ENCODE data around the gene HIVEP3.

The HIVEP3 gene

DNA sequence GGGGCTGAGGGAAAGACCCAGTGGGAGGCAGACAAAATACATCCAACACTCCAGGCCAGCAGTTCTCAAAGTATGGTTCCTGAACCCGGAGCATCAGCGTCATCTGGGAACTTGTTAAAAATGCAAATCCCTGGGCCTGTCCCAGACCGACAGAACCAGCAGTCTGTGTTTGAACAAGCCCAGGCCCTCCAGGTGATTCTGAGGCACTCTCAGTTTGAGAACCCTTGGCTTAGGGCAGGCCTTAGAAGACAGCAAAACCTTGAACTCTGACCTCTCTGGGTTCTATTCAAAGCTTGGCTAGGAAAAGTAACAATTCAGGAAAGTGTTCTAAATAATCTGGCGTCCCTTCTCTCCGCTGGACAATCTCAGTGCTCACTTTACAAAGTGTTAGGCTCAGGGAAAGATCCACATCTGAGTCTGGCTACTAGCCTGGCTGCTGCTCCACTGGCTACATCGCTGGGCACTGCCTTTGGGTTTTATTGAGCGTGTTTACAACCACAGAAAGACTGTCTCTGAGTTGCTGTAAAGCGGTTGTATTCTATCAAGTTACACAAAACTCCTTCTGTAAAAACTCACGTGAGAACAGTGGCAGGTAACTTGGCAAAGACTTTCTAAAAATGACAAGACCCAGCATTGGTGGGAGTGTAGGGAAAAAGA lies 166.1 kb downstream of the HIVEP3 start:
- no peak for DNase-seq
- in situ Hi-C loops (cut with MboI; ENCODE audit: low pct_unique_long_range_greater_than_20kb, low sequenced_read_pairs) = no loop called here

DNA sequence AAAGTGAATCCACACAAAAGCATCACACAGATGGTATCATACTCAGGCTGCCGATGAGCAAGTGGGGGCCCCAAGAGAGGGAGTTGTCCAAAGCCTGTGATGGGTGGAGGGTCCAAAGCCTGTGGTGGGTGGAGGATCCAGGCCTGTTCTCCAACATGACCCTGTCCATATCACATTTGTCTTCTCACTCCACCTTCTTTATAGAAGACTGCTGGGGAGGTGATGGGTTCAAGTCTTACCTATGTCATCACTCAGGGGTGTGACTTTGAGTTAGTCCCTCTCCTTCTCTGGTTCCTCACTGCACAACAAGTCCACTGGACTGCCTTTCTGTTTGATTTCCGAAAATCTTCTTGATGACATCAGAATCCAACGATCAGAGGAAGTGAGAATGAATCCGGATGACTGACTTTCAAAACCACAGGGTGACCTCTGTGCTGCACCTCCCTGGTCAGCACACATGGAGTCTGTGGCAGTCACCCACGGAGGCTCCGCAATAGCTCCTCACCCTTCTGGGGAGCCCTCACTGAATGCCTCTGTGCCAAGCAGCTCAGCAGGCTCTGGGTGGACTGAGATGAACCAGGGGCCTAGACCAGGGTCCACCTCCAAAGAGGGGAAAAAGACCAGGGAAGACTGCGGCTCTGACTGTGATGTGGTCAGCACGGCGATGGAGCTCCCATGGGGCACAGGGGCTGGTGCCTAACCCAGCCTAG lies 166.8 kb downstream of the HIVEP3 start:
- DNase-seq = peak; percentile 34
- in situ Hi-C loops (cut with MboI; ENCODE audit: low pct_unique_long_range_greater_than_20kb, low sequenced_read_pairs) = no loop called here

DNA sequence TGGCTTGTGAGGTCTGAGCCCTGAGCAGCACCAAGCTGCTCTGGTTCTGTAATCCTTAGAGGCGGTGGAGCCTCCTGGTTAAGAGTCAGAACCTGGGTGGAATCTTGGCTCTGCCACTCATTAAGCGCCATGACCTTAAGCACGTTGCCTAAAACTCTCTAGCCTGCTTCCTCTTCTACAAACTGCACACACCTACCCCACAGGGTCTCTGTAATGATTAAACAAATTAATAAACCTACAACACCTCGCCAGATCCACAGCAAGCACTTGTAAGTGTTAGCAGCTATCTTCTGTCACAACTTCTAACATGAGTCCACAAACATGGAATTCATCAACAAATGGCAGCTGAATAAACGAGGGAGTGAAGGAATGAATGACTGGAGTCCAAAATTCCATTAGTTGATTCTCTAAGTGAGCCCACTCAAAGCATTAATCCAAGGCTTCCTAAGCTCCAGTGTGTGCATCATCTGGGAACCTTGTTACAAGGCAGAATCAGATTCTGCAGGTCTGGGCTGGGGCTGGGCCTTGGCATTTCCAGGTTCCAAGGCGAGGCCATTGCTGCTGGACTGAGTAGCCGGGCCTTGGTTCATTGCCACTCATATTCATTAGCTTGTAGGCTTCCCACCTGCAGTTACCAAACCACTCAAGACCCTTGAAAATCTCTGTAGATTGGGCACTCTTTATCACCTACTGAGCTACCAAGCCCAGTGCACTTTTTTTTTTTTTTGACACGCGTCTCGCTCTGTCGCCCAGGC lies 168.6 kb downstream of the HIVEP3 start:
- DNase-seq = no peak
- in situ Hi-C loops (cut with MboI; ENCODE audit: low pct_unique_long_range_greater_than_20kb, low sequenced_read_pairs) = no loop called here

GRCh38 chr1:41745022-41745421 lies 173.7 kb downstream of the HIVEP3 start:
- in situ Hi-C loops (cut with MboI; ENCODE audit: low pct_unique_long_range_greater_than_20kb, low sequenced_read_pairs) = no loop called here

GRCh38 chr1:41743366-41743765 lies 175.4 kb downstream of the HIVEP3 start:
- DNase-seq = no peak
- in situ Hi-C loops (cut with MboI; ENCODE audit: low pct_unique_long_range_greater_than_20kb, low sequenced_read_pairs) = no loop called here

More at GRCh38 chr1:41745022-41745421, 173.7 kb downstream of the HIVEP3 start:
- DNase-seq = no peak

DNA sequence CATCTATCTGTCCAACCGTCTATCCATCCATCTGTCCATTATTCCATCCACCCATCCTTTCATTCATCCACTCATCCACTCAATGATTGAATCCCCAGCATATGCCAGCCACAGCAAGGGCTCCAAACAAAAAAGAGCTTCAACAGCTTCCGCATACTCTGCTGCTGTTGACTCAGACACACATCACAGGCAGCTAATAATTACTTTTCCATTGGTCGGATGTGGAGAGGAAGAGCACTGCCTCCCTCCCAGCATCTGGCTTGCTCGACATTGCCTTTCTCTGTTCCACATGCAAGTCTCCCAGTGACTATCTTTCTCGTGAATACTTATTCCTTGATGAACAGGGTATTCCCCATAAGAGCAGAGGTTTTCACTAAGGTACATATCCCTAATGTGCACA lies 176.5 kb downstream of the HIVEP3 start:
- in situ Hi-C loops (cut with MboI; ENCODE audit: low pct_unique_long_range_greater_than_20kb, low sequenced_read_pairs) = no loop called here
- DNase-seq = no peak

DNA sequence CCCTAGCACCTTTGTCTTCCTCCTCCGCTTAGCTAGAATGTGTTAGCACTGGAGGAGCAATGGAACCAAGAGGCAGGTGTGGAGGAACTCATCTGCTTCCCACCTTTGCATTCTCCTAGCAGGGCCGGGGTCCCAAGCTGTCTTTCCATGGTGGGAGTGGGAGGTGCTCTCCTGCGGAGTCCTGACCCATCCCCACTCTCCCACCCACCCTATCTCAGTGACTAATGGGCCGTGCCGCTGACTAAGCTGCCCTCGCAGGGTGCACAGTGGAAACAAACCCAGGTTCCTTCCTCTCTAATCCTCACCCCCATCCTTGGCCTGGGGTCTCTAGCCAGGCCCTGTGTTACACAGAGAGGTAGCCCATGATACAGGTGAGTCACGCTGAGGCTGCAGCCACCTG lies 177.5 kb downstream of the HIVEP3 start:
- in situ Hi-C loops (cut with MboI; ENCODE audit: low pct_unique_long_range_greater_than_20kb, low sequenced_read_pairs) = no loop called here
- no peak for DNase-seq

GRCh38 chr1:41740630-41741239 lies 178.0 kb downstream of the HIVEP3 start:
- in situ Hi-C loops (cut with MboI; ENCODE audit: low pct_unique_long_range_greater_than_20kb, low sequenced_read_pairs) = no loop called here
- peak; percentile 57 for DNase-seq

- in situ Hi-C loops (cut with MboI; ENCODE audit: low pct_unique_long_range_greater_than_20kb, low sequenced_read_pairs) = no loop called here
- DNase-seq = no peak
Observed at GRCh38 chr1:41740058-41740457, 178.7 kb downstream of the HIVEP3 start.

DNA sequence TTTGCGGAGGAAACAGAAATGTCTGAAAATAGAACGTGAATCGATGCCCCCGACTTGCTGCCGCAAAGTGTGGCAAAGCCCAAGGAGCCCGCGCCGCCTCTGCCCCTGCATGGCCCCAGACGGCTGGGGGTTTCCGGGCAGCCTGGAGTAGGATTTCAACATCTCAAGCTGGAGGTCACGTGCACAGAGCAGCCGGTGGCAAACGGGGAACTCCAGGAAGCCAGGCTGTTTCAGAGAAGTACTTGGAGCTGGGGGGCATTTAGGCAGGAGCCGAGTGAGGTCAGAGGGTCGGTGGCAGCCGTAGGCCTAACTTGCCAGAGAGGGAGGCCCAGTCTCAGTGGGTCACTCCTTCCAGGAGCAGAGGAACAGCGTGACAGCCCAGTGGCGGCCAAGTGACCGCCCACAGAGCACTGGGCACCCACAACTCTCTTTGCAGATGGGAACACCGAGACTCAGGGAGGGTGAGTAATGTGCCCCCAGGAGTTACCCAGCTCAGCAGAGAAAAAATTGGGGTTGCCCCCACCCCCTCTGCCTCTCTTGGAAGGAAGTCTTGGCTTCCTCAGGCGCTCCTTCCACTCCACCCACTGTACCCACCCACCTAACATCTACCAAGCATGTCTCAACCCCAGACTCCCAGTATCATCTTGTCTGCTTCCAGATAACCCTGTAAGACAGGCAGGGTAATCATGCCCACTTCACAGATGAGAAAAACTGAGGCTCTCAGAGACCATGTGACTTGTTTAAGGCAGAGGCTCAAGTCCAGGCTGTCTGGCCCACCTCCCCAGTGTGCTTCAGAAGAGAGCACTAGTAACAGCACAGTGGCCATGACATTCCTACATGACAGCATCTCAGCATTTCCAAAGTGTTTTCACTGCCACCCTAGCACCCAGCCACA lies 179.4 kb downstream of the HIVEP3 start:
- in situ Hi-C loops (cut with MboI; ENCODE audit: low pct_unique_long_range_greater_than_20kb, low sequenced_read_pairs) = no loop called here
- peak; percentile 95 for DNase-seq

GRCh38 chr1:41738475-41738874 lies 180.2 kb downstream of the HIVEP3 start:
- in situ Hi-C loops (cut with MboI; ENCODE audit: low pct_unique_long_range_greater_than_20kb, low sequenced_read_pairs) = no loop called here
- no peak for DNase-seq

DNA sequence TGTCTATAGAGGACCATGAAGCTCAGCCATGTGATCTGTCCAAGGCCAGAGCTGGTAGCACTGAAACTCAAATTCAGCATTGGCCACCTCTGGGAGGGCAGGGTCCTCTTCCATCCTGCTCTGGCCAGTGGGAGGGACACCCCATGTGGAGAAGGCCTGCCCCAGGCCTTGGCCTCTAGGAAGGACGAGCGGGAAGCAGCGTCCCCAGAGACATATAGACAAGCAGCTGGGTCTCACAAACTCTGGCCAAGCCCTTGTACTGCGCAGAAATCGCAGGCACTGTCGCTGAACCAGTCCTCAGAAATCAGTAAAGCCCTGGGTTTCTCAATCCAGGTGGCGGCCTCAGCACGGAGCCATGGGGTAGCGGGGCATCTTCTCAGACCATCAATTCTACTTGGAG lies 180.7 kb downstream of the HIVEP3 start:
- no peak for DNase-seq
- in situ Hi-C loops (cut with MboI; ENCODE audit: low pct_unique_long_range_greater_than_20kb, low sequenced_read_pairs) = no loop called here

- in situ Hi-C loops (cut with MboI; ENCODE audit: low pct_unique_long_range_greater_than_20kb, low sequenced_read_pairs) = no loop called here
- DNase-seq = no peak
Observed at GRCh38 chr1:41735631-41736260, 183.0 kb downstream of the HIVEP3 start.

DNA sequence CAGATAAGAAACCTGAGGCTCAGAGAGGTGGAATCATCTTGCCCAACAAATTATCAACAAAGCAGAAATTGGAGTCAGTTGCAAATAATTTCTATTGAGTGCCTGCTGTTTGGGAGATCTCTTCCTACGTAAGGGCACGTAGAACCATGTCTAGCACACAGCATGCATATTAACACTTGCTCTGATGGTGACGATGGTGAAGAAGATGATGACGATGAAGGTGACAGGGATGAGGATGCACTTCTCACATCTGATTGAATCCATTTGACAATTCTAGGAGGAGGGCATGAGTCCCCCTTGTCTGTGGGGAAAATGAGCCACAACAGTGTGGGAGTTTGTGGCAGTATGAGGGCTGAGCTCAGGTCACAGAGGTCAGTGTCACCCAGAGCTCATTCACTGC lies 183.6 kb downstream of the HIVEP3 start:
- no peak for DNase-seq
- in situ Hi-C loops (cut with MboI; ENCODE audit: low pct_unique_long_range_greater_than_20kb, low sequenced_read_pairs) = no loop called here

DNA sequence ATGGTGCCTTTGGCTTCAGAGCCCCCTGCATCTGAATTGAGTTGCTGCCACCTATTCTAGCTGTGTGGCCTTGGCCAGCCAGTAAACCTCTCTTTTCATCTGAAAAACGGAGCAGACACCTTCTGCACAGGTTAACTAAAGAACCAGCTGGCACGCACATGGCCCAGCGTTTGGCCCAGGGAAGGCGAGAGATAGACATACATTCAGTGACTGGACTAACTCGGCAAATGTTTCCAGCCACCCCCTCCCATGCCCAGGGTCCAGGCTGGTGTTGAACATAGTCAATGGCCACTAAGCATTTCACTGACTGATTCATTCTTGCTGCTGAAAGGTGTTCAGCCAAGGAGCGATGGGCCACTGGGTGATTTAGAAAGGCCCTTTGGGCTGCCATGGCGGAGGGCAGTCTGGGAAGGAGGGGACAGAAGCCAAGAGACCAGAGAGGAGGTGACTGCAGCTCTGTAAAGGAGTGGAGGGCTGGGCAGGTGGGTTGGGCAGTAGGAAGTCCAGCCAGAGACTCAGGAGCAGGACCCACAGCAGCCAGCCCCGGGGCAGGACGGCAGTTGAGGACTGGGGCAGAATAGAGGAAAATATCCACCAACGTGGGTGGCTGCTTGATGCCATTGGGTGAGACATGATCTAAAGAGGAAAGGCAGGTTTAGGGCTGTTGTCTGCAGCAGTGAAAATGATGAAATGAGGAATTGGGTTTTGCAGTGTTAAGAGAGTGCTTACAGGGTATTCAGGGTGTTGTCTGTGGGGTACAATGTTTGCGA lies 184.3 kb downstream of the HIVEP3 start:
- in situ Hi-C loops (cut with MboI; ENCODE audit: low pct_unique_long_range_greater_than_20kb, low sequenced_read_pairs) = no loop called here
- DNase-seq = no peak

GRCh38 chr1:41733725-41734124 lies 185.0 kb downstream of the HIVEP3 start:
- in situ Hi-C loops (cut with MboI; ENCODE audit: low pct_unique_long_range_greater_than_20kb, low sequenced_read_pairs) = no loop called here
- no peak for DNase-seq

GRCh38 chr1:41733021-41733420 lies 185.7 kb downstream of the HIVEP3 start:
- in situ Hi-C loops (cut with MboI; ENCODE audit: low pct_unique_long_range_greater_than_20kb, low sequenced_read_pairs) = no loop called here

DNA sequence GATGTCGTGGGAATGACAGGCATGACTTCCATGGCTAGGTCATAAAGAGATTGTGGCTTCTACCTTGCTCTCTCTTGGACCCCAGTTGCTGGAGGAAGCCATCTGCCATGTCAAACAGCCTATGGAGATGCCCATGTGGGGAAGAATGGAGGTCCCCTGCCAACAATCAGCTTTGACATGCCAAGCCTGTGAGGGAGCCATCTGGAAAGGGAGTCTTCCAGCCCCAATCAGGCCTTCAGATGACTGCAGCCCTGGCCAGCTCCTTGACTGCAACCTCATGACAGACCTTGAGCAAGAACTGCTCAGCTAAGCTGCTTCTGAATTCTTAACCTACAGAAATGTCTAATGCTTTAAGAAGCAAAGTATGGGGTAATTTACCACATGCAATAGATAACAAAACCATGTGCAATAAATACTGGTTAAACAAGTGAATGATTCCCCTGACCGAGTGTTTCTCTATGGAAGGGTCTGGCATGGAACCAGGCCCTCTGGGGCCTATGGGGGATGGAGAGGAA lies 187.1 kb downstream of the HIVEP3 start:
- in situ Hi-C loops (cut with MboI; ENCODE audit: low pct_unique_long_range_greater_than_20kb, low sequenced_read_pairs) = no loop called here
- DNase-seq = no peak

More at GRCh38 chr1:41733021-41733420, 185.7 kb downstream of the HIVEP3 start:
- no peak for DNase-seq

Data from KBM-7 (cell line).